Epithelial cell of esophagus (primary cell): ENCODE results near the gene HDLBP.

Experiments
- DNase-seq: peaks from one replicate; pipeline ENCODE4 v3.0.0; 2010; ENCODE audit warnings: low read depth
- H3K4me3 ChIP-seq: 2 replicates; pipeline ENCODE4 v1.5.1; 2011; ENCODE audit warnings: mild to moderate bottlenecking, low read length, control low read depth
- CTCF ChIP-seq: IDR thresholded peaks from 2 replicates; pipeline ENCODE4 v1.5.1; 2011; ENCODE audit warnings: low read depth, mild to moderate bottlenecking, low read length, control low read depth, inconsistent platforms; ENCODE audit not compliant: insufficient read depth; ENCODE audit errors: missing control alignments

HDLBP gene

GRCh38 chr2:241209271-241209670 lies 106.2 kb downstream of the HDLBP start:
- H3K4me3 ChIP-seq, result no peak overlapping the region
- TF ChIP-seq CTCF, result no peak
- DNase-seq, result no peak

GRCh38 chr2:241208058-241208457 lies 107.4 kb downstream of the HDLBP start:
- no peak overlapping the region for H3K4me3 ChIP-seq
- no peak for DNase-seq
- no peak for TF ChIP-seq CTCF

GRCh38 chr2:241207641-241208040 lies 107.8 kb downstream of the HDLBP start:
- H3K4me3 ChIP-seq, result no peak overlapping the region
- TF ChIP-seq CTCF, result no peak

GRCh38 chr2:241207151-241207550 lies 108.3 kb downstream of the HDLBP start:
- no peak overlapping the region for H3K4me3 ChIP-seq
- DNase-seq, result no peak
- no peak for TF ChIP-seq CTCF

More at GRCh38 chr2:241207641-241208040, 107.8 kb downstream of the HDLBP start:
- DNase-seq, result no peak

- TF ChIP-seq CTCF, result no peak
- no peak for DNase-seq
- H3K4me3 ChIP-seq, result no peak overlapping the region
Measured at GRCh38 chr2:241205086-241205485, 110.4 kb downstream of the HDLBP start.

- DNase-seq, result no peak
- no peak for TF ChIP-seq CTCF
- H3K4me3 ChIP-seq, result no peak overlapping the region
Measured at GRCh38 chr2:241204490-241204889, 111.0 kb downstream of the HDLBP start.

GRCh38 chr2:241204010-241204384 lies 111.5 kb downstream of the HDLBP start:
- TF ChIP-seq CTCF, result no peak

More at GRCh38 chr2:241204010-241204384, 111.5 kb downstream of the HDLBP start:
- no peak for DNase-seq
- no peak overlapping the region for H3K4me3 ChIP-seq
